Parathyroid adenoma (tissue), 2 donors: Measurements from ENCODE around the gene TMEM108.
"Not testable (repeated sequence)": the region's sequence is repeated elsewhere in the genome, so short reads cannot be mapped to it uniquely, and the experiment has no call there.

Source experiments
- H2AFZ ChIP-seq: fragments of 300-600 bp; sonication (generic); one replicate; pipeline ENCODE4 v1.7.0; 2017; ENCODE audit warnings: antibody characterized with exemption, mild to moderate bottlenecking
- H3K27ac ChIP-seq: fragments of 300-600 bp; sonication (generic); one replicate; pipeline ENCODE4 v1.7.0; 2017
- H3K27me3 ChIP-seq: fragments of 300-600 bp; sonication (generic); one replicate; pipeline ENCODE4 v1.7.0; 2017; ENCODE audit warnings: low read length; ENCODE audit not compliant: control insufficient read depth, insufficient read depth
- H3K36me3 ChIP-seq: fragments of 300-600 bp; sonication (generic); one replicate; pipeline ENCODE4 v1.7.0; 2017; ENCODE audit warnings: low read length; ENCODE audit not compliant: control insufficient read depth, insufficient read depth
- H3K4me1 ChIP-seq: fragments of 300-600 bp; sonication (generic); one replicate; pipeline ENCODE4 v1.7.0; 2017; ENCODE audit warnings: control low read depth
- H3K4me2 ChIP-seq: fragments of 300-600 bp; sonication (generic); one replicate; pipeline ENCODE4 v1.7.0; 2017; ENCODE audit warnings: low read length
- H3K4me3 ChIP-seq: fragments of 300-600 bp; sonication (generic); one replicate; pipeline ENCODE4 v1.7.0; 2017; ENCODE audit warnings: low read depth, low read length
- H3K79me2 ChIP-seq: fragments of 300-600 bp; sonication (generic); one replicate; pipeline ENCODE4 v1.7.0; 2017; ENCODE audit warnings: control low read depth
- H3K9ac ChIP-seq: fragments of 300-600 bp; sonication (generic); one replicate; pipeline ENCODE4 v1.7.0; 2017; ENCODE audit warnings: mild to moderate bottlenecking
- H3K9me3 ChIP-seq: fragments of 300-600 bp; sonication (generic); one replicate; pipeline ENCODE4 v1.7.0; 2017; ENCODE audit warnings: low read length; ENCODE audit not compliant: control insufficient read depth
- CTCF ChIP-seq: fragments of 300-600 bp; sonication (generic); IDR thresholded peaks from one replicate; pipeline ENCODE4 v1.7.0; 2017; ENCODE audit warnings: antibody characterized with exemption, mild to moderate bottlenecking
- donor health status: primary hyperparathyroidism.

The TMEM108 gene

GRCh38 chr3:133038089-133038730, at the start of gene TMEM108:
TSS of gene TMEM108 (plus strand) at chr3:133038391.
- H3K27me3 ChIP-seq: no peaks in the 10 kb centered on the region
- H3K79me2 ChIP-seq: no peaks in the 10 kb centered on the region
- H3K9me3 ChIP-seq: no peaks in the 10 kb centered on the region
- H2AFZ ChIP-seq: peak within 1 kb of the TSS; percentile 98
- H3K4me1 ChIP-seq: peaks cover 6% of the 10 kb centered on the region
- H3K4me3 ChIP-seq: peak within 1 kb of the TSS; percentile 60
- TF ChIP-seq CTCF: no peak
- peak within 1 kb of the TSS; percentile 92 for H3K4me2 ChIP-seq
- H3K36me3 ChIP-seq: no peaks in the 10 kb centered on the region
- no peak within 1 kb of the TSS for H3K9ac ChIP-seq
- no peak within 1 kb of the TSS for H3K27ac ChIP-seq

GRCh38 chr3:132995971-132996370, 42.2 kb upstream of the TMEM108 start:
- Histone ChIP-seq H3K79me2 (no peaks in the 10 kb centered on the region), H3K4me1 (no peaks in the 10 kb centered on the region), H3K9me3 (no peaks in the 10 kb centered on the region), H3K4me3 (no peak overlapping the region), H2AFZ (no peak overlapping the region), H3K27me3 (no peaks in the 10 kb centered on the region), H3K9ac (no peak overlapping the region), H3K27ac (no peak overlapping the region), H3K36me3 (no peaks in the 10 kb centered on the region), H3K4me2 (no peak overlapping the region)
- no peak for TF ChIP-seq CTCF

- no peak overlapping the region for H3K9ac ChIP-seq
- no peak overlapping the region for H3K4me2 ChIP-seq
- H3K4me3 ChIP-seq: no peak overlapping the region
- H3K79me2 ChIP-seq: no peaks in the 10 kb centered on the region
- no peak overlapping the region for H2AFZ ChIP-seq
- no peaks in the 10 kb centered on the region for H3K4me1 ChIP-seq
- H3K27ac ChIP-seq: no peak overlapping the region
- TF ChIP-seq CTCF: no peak
- H3K9me3 ChIP-seq: no peaks in the 10 kb centered on the region
- no peaks in the 10 kb centered on the region for H3K36me3 ChIP-seq
- H3K27me3 ChIP-seq: no peaks in the 10 kb centered on the region
Observed at GRCh38 chr3:132997404-132998185, 40.6 kb upstream of the TMEM108 start.

GRCh38 chr3:133005032-133005431, 33.2 kb upstream of the TMEM108 start:
- H3K4me1 ChIP-seq, H3K4me3 ChIP-seq, H3K27me3 ChIP-seq, H2AFZ ChIP-seq, H3K36me3 ChIP-seq, H3K79me2 ChIP-seq, H3K27ac ChIP-seq, H3K9me3 ChIP-seq, H3K9ac ChIP-seq, H3K4me2 ChIP-seq: not testable (repeated sequence)

GRCh38 chr3:133007601-133008000, 30.6 kb upstream of the TMEM108 start:
- Histone ChIP-seq H3K4me1 (no peaks in the 10 kb centered on the region), H3K4me3 (no peak overlapping the region), H3K9ac (no peak overlapping the region), H3K9me3 (no peaks in the 10 kb centered on the region), H3K27me3 (no peaks in the 10 kb centered on the region), H3K36me3 (no peaks in the 10 kb centered on the region), H3K4me2 (no peak overlapping the region), H3K27ac (no peak overlapping the region), H3K79me2 (no peaks in the 10 kb centered on the region), H2AFZ (no peak overlapping the region)
- no peak for TF ChIP-seq CTCF
